ENCODE data around the gene ZNF638.

Gene ZNF638

GRCh38 chr2:71472019-71472418, 140.4 kb downstream of the ZNF638 start:
- no peak for DNase-seq (ENCODE audit: low spot score)

DNA sequence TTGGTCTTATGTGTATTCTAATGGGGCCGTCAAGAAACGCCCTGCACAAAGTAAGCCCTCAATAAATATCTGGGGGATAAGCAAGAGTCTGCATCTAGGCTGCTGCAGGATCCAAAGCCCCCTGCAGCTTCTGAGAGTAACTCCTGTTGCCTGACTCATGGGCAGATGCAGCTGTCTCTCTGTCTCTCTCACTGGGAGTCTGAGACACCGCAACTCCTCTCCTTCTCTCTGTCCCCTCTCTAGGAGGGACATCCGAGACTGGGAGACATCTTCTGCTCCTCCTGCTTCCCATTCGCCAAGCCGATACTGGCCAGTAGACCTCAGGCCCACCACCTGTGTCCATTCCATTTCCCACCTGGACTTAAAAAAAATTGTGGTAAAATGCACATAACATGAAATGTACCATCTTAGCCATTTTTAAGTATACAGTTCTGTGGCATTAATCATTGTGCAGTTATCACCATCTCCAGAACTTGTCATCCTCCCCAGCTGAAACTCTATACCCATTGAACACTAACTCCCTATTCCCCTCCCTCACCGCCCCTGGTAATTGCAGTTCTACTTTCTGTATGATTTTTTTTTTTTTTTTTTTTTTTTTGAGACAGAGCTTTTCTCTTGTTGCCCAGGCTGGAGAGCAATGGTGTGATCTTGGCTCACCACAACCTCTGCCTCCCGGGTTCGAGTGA, 141.9 kb downstream of the ZNF638 start:
- no peak for DNase-seq (ENCODE audit: low spot score)

DNA sequence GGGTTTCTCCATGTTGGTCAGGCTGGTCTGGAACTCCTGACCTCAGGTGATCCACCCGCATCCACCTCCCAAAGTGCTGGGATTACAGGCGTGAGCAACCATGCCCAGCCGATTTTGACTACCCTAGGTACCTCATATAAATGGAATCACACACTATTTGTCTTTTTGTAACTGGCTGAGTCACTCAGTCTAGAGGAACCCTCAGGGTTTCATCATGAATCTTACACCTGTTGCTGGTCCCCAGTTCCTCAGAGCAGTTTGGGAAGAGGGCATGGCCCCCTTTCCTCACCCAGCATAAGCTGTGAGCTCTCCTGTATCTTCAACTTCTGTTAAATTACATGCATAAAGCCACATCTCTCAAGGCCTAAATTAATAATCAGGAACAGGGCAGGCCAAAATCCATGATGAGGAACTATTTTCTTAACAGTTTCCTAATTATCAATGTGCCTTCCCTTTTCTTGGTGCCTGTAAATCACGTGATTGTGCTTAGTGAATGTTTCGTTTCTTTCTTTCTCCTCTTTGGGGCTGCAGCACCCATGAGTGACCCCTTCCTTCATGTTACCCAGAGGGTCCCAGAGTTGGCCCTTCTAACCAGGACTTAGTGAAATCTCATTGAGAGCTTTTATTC, 142.6 kb downstream of the ZNF638 start:
- no peak for DNase-seq (ENCODE audit: low spot score)

- DNase-seq (ENCODE audit: low spot score), result no peak
Measured at GRCh38 chr2:71474744-71475397, 143.3 kb downstream of the ZNF638 start.

- DNase-seq (ENCODE audit: low spot score), result no peak
Measured at GRCh38 chr2:71476495-71476894, 144.9 kb downstream of the ZNF638 start.

- no peak for DNase-seq (ENCODE audit: low spot score)
Measured at GRCh38 chr2:71477231-71477691, 145.7 kb downstream of the ZNF638 start.

DNA sequence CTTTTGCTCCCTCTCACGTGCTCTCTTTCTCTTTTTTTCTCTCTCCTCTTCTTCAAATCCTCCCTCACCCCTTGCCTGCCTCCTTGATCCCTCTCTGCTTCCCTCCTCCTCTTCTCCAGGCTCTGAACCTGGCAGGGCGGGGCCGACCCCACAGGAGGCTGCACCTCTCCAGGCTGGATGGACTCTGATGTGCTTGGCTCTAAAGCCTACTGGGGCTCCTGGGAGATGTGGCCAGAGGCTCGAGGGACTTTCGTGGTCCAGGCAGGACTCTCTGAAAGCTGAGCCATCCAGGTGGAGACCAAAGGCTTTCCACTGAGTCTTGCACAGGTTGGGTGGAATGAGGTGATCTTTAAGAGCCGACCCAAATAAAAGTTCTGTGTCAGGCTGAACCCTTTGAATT, 147.2 kb downstream of the ZNF638 start:
- DNase-seq (ENCODE audit: low spot score), result no peak

DNA sequence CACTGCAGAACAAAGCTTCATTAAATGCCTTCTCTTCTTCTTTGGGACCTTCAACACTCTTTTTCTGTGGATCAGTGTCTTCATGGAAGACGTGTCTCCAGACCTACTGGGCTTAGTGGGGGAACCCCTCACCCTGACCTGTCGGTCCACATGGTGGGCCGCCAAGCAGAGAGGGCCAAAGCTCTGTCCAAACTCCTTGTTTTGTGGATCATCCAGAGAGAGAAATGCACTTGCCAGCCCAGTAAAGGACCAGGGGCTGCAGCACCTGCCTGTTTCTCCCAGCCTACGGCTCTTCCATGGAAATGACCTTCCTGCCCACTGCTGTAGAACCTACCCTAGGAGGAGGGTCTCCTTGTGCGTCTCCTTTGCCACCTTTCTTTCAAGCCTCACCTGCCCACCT, 147.7 kb downstream of the ZNF638 start:
- DNase-seq (ENCODE audit: low spot score), result no peak

- no peak for DNase-seq (ENCODE audit: low spot score)
Measured at GRCh38 chr2:71481111-71481510, 149.5 kb downstream of the ZNF638 start.

- DNase-seq (ENCODE audit: low spot score), result no peak
Measured at GRCh38 chr2:71482055-71482454, 150.5 kb downstream of the ZNF638 start.

DNA sequence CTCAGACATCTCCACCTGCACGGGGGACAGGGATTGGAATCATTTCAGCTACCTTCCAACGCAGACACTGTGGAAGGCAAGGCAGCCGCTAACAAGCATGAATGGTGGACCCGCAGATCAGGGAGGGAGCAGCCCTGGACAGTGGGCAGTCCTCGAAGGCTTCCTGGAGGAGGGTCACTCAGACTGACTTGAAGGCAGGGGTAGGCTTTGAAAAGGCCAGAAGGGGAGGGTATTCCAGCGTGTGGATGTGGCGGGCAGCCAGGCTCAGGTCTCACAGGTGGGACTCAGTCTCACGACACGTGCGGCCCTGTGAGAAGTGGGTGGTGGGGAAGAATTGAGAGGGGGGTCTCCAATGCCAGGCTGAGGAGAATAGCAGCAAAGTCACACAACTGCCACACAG, 151.7 kb downstream of the ZNF638 start:
- DNase-seq (ENCODE audit: low spot score), result no peak

GRCh38 chr2:71484354-71484753, 152.8 kb downstream of the ZNF638 start:
- DNase-seq (ENCODE audit: low spot score), result no peak
